H1 (cell line): Measurements from ENCODE around the gene CDCA7L. TPM values are rescaled to one million over a fixed set of nuclear protein-coding genes. Genes with fewer than 3 reads are reported as not detected.

Source experiments
- CTCF ChIA-PET: fragments of 300-600 bp; sonication (Branson Sonifier 250); formaldehyde crosslinking; loops from one replicate; lab custom pipeline; 2021; ENCODE audit not compliant: partially characterized antibody; lab: Charles Lee
- POLR2A ChIA-PET: fragments of 300-600 bp; sonication (Branson Sonifier 250); formaldehyde crosslinking; loops from one replicate; lab custom pipeline; 2021; ENCODE audit warnings: inconsistent platforms; ENCODE audit not compliant: partially characterized antibody; lab: Charles Lee
- DNase-seq, 2 experiments: peaks; one replicate each; pipeline versions ENCODE4 v3.0.0 to v3.0.0-alpha.2; 2010 to 2022; ENCODE audit warnings: low spot score in 2 of 2, low read depth in 1 of 2, mixed read lengths in 1 of 2
- FAIRE-seq: peaks from 2 replicates; lab custom pipeline; 2011; peaks lifted over from hg19 to GRCh38; lab: Jason Lieb, UNC
- H2AFZ ChIP-seq: 2 replicates; pipeline ENCODE4 v1.8.1; 2012; ENCODE audit warnings: low read length, inconsistent platforms
- H2AK5ac ChIP-seq: 2 replicates; pipeline ENCODE4 v1.6.1; 2013; ENCODE audit warnings: low read depth, low read length
- H2BK120ac ChIP-seq: replicated peaks from 2 replicates; pipeline ENCODE3; 2013; ENCODE audit warnings: low read depth, low read length, inconsistent platforms
- H2BK12ac ChIP-seq: 2 replicates; pipeline ENCODE4 v1.6.1; 2013; ENCODE audit warnings: low read depth, low read length
- H2BK15ac ChIP-seq: 2 replicates; pipeline ENCODE4 v1.6.1; 2013; ENCODE audit warnings: low read length
- H2BK20ac ChIP-seq: 2 replicates; pipeline ENCODE4 v1.6.1; 2013; ENCODE audit warnings: low read length
- H2BK5ac ChIP-seq: 2 replicates; pipeline ENCODE4 v1.6.1; 2013; ENCODE audit warnings: low read depth, low read length
- H3K14ac ChIP-seq: 2 replicates; pipeline ENCODE4 v1.6.1; 2013; ENCODE audit warnings: inconsistent platforms; ENCODE audit not compliant: insufficient read length
- H3K18ac ChIP-seq: 2 replicates; pipeline ENCODE4 v1.6.1; 2013; ENCODE audit warnings: low read length; ENCODE audit errors: extremely low read depth
- H3K23ac ChIP-seq: 2 replicates; pipeline ENCODE4 v1.6.1; 2013; ENCODE audit warnings: inconsistent platforms; ENCODE audit not compliant: insufficient read length
- H3K23me2 ChIP-seq: 2 replicates; pipeline ENCODE4 v1.6.1; 2013; ENCODE audit warnings: low read depth, low read length
- H3K27ac ChIP-seq: 2 replicates; pipeline ENCODE4 v1.6.1; 2011; ENCODE audit warnings: low read depth, low read length, inconsistent platforms
- H3K27me3 ChIP-seq, 4 experiments: replicated peaks in 1 of 4; 1 replicate in 1 of 4; 2 replicates in 3 of 4; pipeline versions ENCODE4 v1.6.1 to v1.8.1; 2011 to 2013; ENCODE audit warnings: low read length in 3 of 4, mild to moderate bottlenecking in 3 of 4, inconsistent platforms in 2 of 4, mixed read lengths in 2 of 4, moderate library complexity in 1 of 4; ENCODE audit not compliant: control insufficient read depth in 3 of 4, insufficient read depth in 3 of 4; ENCODE audit errors: extremely low read depth in 1 of 4
- H3K36me3 ChIP-seq, 4 experiments: 2 replicates each; pipeline versions ENCODE4 v1.6.1 to v1.8.1; 2011 to 2013; ENCODE audit warnings: mild to moderate bottlenecking in 4 of 4, low read length in 3 of 4, moderate library complexity in 2 of 4, control low read depth in 1 of 4, inconsistent platforms in 1 of 4; ENCODE audit not compliant: insufficient read depth in 4 of 4, control insufficient read depth in 2 of 4
- H3K4ac ChIP-seq: replicated peaks from 2 replicates; pipeline ENCODE3; 2013; ENCODE audit warnings: low read length, low read depth, mixed read lengths, inconsistent platforms; ENCODE audit not compliant: insufficient read length
- H3K4me1 ChIP-seq, 4 experiments: replicated peaks in 1 of 4; 1 replicate in 1 of 4; 2 replicates in 3 of 4; pipeline versions ENCODE4 v1.6.1 to v1.8.1; 2011 to 2013; ENCODE audit warnings: low read length in 3 of 4, inconsistent platforms in 2 of 4, mixed read lengths in 1 of 4; ENCODE audit not compliant: insufficient read depth in 4 of 4, control insufficient read depth in 3 of 4
- H3K4me2 ChIP-seq, 2 experiments: 2 replicates each; pipeline versions ENCODE4 v1.6.1 to v1.8.1; 2011 to 2013; ENCODE audit warnings: low read depth in 2 of 2, low read length in 2 of 2, control low read depth in 1 of 2, inconsistent platforms in 1 of 2, mild to moderate bottlenecking in 1 of 2; ENCODE audit not compliant: insufficient read depth in 1 of 2
- H3K4me3 ChIP-seq, 4 experiments: fragments of 200-600, 300-600 bp in 1 of 4; sonication (generic), shearing (Covaris generic), sonication (Bioruptor Twin) in 1 of 4; 2 replicates each; pipeline versions ENCODE4 v1.5.1 to v1.8.1; 2011 to 2016; ENCODE audit warnings: low read length in 4 of 4, low read depth in 3 of 4, control low read depth in 2 of 4, inconsistent platforms in 2 of 4, mild to moderate bottlenecking in 2 of 4, mixed read lengths in 1 of 4, moderate library complexity in 1 of 4; ENCODE audit not compliant: insufficient read depth in 2 of 4; ENCODE audit errors: extremely low read depth in 1 of 4
- H3K56ac ChIP-seq: replicated peaks from 2 replicates; pipeline ENCODE3; 2013; ENCODE audit warnings: low read depth, mild to moderate bottlenecking, mixed read lengths, low read length, inconsistent platforms; ENCODE audit not compliant: insufficient read length
- H3K79me1 ChIP-seq: 2 replicates; pipeline ENCODE4 v1.6.1; 2013; ENCODE audit warnings: low read depth, low read length, control low read depth
- H3K79me2 ChIP-seq, 2 experiments: 2 replicates each; pipeline versions ENCODE4 v1.6.1 to v1.8.1; 2012 to 2013; ENCODE audit warnings: low read length in 2 of 2, mild to moderate bottlenecking in 2 of 2, inconsistent platforms in 1 of 2; ENCODE audit not compliant: insufficient read depth in 2 of 2, control insufficient read depth in 1 of 2
- H3K9ac ChIP-seq, 4 experiments: replicated peaks in 1 of 4; 1 replicate in 1 of 4; 2 replicates in 3 of 4; pipeline versions ENCODE4 v1.6.1 to v1.8.1; 2011 to 2013; ENCODE audit warnings: low read depth in 3 of 4, low read length in 3 of 4, control low read depth in 2 of 4, mild to moderate bottlenecking in 2 of 4, moderate library complexity in 2 of 4, inconsistent platforms in 1 of 4; ENCODE audit errors: extremely low read depth in 1 of 4
- H3K9me3 ChIP-seq, 2 experiments: 2 replicates each; pipeline versions ENCODE4 v1.6.1 to v1.8.1; 2012 to 2013; ENCODE audit warnings: mild to moderate bottlenecking in 2 of 2, moderate library complexity in 2 of 2, control low read depth in 1 of 2, inconsistent platforms in 1 of 2, low read depth in 1 of 2, low read length in 1 of 2, mixed read lengths in 1 of 2; ENCODE audit not compliant: insufficient read depth in 2 of 2
- H4K20me1 ChIP-seq, 2 experiments: replicated peaks in 1 of 2; 2 replicates each; pipeline versions ENCODE3 to v1.8.1; 2011 to 2013; ENCODE audit warnings: inconsistent platforms in 2 of 2, low read length in 2 of 2, mild to moderate bottlenecking in 1 of 2; ENCODE audit not compliant: insufficient read depth in 2 of 2, control insufficient read depth in 1 of 2
- H4K5ac ChIP-seq: 2 replicates; pipeline ENCODE4 v1.6.1; 2013; ENCODE audit warnings: low read length, low read depth, mixed read lengths, inconsistent platforms; ENCODE audit not compliant: insufficient read length
- H4K8ac ChIP-seq: 2 replicates; pipeline ENCODE4 v1.8.0; 2013; ENCODE audit warnings: mild to moderate bottlenecking, moderate library complexity, low read length, inconsistent platforms; ENCODE audit not compliant: insufficient read depth; ENCODE audit errors: extremely low read depth
- H4K91ac ChIP-seq: replicated peaks from 2 replicates; pipeline ENCODE3; 2013; ENCODE audit warnings: low read length, mixed read lengths, inconsistent platforms; ENCODE audit not compliant: insufficient read length
- BACH1 ChIP-seq: IDR thresholded peaks from 2 replicates; pipeline ENCODE4 v1.6.1; 2012; ENCODE audit warnings: low read length, improper control_type of control experiment
- BCL11A ChIP-seq, 2 experiments: IDR thresholded peaks; one replicate each; pipeline ENCODE4 v1.6.1; 2011; ENCODE audit warnings: low read depth in 2 of 2, low read length in 2 of 2, mild to moderate bottlenecking in 2 of 2
- BRCA1 ChIP-seq: IDR thresholded peaks from 2 replicates; pipeline ENCODE4 v1.6.1; 2012; ENCODE audit warnings: low read depth, low read length, improper control_type of control experiment
- CTBP2 ChIP-seq: IDR thresholded peaks from 2 replicates; pipeline ENCODE4 v1.7.0; 2011; ENCODE audit warnings: borderline replicate concordance, mild to moderate bottlenecking, moderate library complexity, mixed read lengths, low read length; ENCODE audit not compliant: insufficient read depth, insufficient read length
- EP300 ChIP-seq, 2 experiments: IDR thresholded peaks; 1 replicate in 1 of 2; 2 replicates in 1 of 2; pipeline ENCODE4 v1.6.1; 2011 to 2012; ENCODE audit warnings: low read depth in 2 of 2, low read length in 2 of 2, mild to moderate bottlenecking in 2 of 2, borderline replicate concordance in 1 of 2, inconsistent platforms in 1 of 2, moderate library complexity in 1 of 2
- GABPA ChIP-seq: IDR thresholded peaks from 2 replicates; pipeline ENCODE4 v1.6.1; 2011; ENCODE audit warnings: mild to moderate bottlenecking, low read length, moderate library complexity, borderline replicate concordance; ENCODE audit not compliant: insufficient read depth
- GTF2F1 ChIP-seq: IDR thresholded peaks from 2 replicates; pipeline ENCODE4 v1.6.1; 2012; ENCODE audit warnings: low read depth, low read length, improper control_type of control experiment, borderline replicate concordance
- JUN ChIP-seq: IDR thresholded peaks from 2 replicates; pipeline ENCODE4 v1.6.1; 2011; ENCODE audit warnings: low read depth, mild to moderate bottlenecking, improper control_type of control experiment, low read length
- NRF1 ChIP-seq: IDR thresholded peaks from 2 replicates; pipeline ENCODE4 v1.6.1; 2011; ENCODE audit warnings: mild to moderate bottlenecking, low read depth, low read length, improper control_type of control experiment
- POLR2AphosphoS5 ChIP-seq: IDR thresholded peaks from 2 replicates; pipeline ENCODE4 v1.6.1; 2011; ENCODE audit warnings: low read depth, low read length
- SIX5 ChIP-seq: IDR thresholded peaks from 2 replicates; pipeline ENCODE4 v1.6.1; 2011; ENCODE audit warnings: mild to moderate bottlenecking, low read depth, low read length
- SP4 ChIP-seq: IDR thresholded peaks from 2 replicates; pipeline ENCODE4 v1.6.1; 2012; ENCODE audit warnings: low read length, inconsistent platforms
- WGBS, 2 experiments: shearing (Covaris generic) in 1 of 2; methylation state at CpG; one replicate each; pipeline versions ENCODE4 v1.1.6 to v1.1.7; 2013 to 2015; ENCODE audit warnings: low lambda C conversion rate in 2 of 2, mixed read lengths in 2 of 2, inconsistent platforms in 1 of 2, low coverage in 1 of 2, missing lambda C conversion rate in 1 of 2; ENCODE audit not compliant: insufficient replicate concordance in 2 of 2, insufficient coverage in 1 of 2, insufficient read length in 1 of 2; ENCODE audit errors: extremely low coverage in 1 of 2, missing lambda C conversion rate in 1 of 2; 5-methylcytosine and 5-hydroxymethylcytosine counted together
- polyA plus RNA-seq, 7 experiments: library from polyadenylated mRNA; depleted of rRNA in 3 of 7; stranded (reverse) in 5 of 7; unstranded in 2 of 7; fragments of >200 nt in 5 of 7; fragments of 200-250 nt in 2 of 7; gene quantifications; 1 replicate in 5 of 7; 2 replicates in 1 of 7; 4 replicates in 1 of 7; pipeline versions ENCODE4 v1.2.1 to v1.2.3, GENCODE V29; 2011 to 2013; ENCODE audit warnings: missing spikeins in 2 of 7, mixed read lengths in 2 of 7
- total RNA-seq: library from RNA; stranded (reverse); fragmentation: NEBNext Ultra II Directional; extraction: Animal tissue kit (Norgen Biotek cat#: 25700); gene quantifications from 2 replicates; pipeline ENCODE4 v1.2.1, GENCODE V29; 2021
- TF ChIP-seq, protein P1 (sequence below): IDR thresholded peaks from 2 replicates; pipeline ENCODE4 v1.6.1; 2012; ENCODE audit warnings: low read length, inconsistent platforms

CDCA7L gene
- total and polyA plus RNA-seq, 2 of the 8 experiments (the other 6 are each of a cell fraction or from before 2014, with no cell fraction given): 93.8 to 168 TPM

DNA sequence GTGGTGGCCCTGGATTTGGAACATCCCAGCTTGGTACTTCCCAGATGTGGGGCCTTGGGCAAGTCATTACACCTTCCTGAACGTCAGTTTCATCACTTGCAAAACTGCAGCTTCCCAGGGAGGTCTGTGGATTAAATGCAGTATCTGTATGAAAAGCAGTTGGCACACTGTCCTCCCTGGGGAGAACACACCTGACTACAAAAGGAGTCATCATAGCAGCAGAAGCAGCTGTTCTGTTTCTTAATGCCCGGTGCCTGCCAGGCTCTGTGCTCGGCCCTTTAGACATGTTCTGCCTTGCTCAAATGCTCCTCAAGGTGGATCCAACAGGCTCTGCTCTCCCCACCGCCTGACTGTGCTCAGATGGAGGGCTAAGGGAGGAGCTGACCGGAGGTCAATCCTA is 31.0 kb downstream of the CDCA7L start:
- FAIRE-seq: no peak
- TF ChIP-seq BRCA1 (no peak), BCL11A (IDR thresholded peaks at IDR 0.05; ENCODE audit: low read depth in 2 of 2, low read length in 2 of 2) (no peak), CTBP2 (no peak), SP4 (no peak), GTF2F1 (no peak), EP300 (IDR thresholded peaks at IDR 0.05; ENCODE audit: borderline replicate concordance in 1 of 2, low read depth in 2 of 2, low read length in 2 of 2) (no peak), BACH1 (no peak), POLR2AphosphoS5 (no peak), JUN (no peak), SIX5 (no peak), GABPA (no peak), NRF1 (no peak)
- TF ChIP-seq, protein P1, sequence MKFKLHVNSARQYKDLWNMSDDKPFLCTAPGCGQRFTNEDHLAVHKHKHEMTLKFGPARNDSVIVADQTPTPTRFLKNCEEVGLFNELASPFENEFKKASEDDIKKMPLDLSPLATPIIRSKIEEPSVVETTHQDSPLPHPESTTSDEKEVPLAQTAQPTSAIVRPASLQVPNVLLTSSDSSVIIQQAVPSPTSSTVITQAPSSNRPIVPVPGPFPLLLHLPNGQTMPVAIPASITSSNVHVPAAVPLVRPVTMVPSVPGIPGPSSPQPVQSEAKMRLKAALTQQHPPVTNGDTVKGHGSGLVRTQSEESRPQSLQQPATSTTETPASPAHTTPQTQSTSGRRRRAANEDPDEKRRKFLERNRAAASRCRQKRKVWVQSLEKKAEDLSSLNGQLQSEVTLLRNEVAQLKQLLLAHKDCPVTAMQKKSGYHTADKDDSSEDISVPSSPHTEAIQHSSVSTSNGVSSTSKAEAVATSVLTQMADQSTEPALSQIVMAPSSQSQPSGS: no peak

More for the DNA sequence above, 31.0 kb downstream of the CDCA7L start:
- H3K23me2 ChIP-seq: no peaks in the 10 kb centered on the region
- no peak overlapping the region for H2BK15ac ChIP-seq
- no peak overlapping the region for H4K5ac ChIP-seq
- no peak overlapping the region for H4K8ac ChIP-seq
- H3K4ac ChIP-seq: no peak overlapping the region
- H4K91ac ChIP-seq: no peak overlapping the region
- H2BK5ac ChIP-seq: no peak overlapping the region
- peaks cover 0 to 9% of the 10 kb centered on the region in 2 experiments for H4K20me1 ChIP-seq
- H3K27me3 ChIP-seq: no peaks in the 10 kb centered on the region
- WGBS, 2 experiments: 93% methylated on average over 5 of the region's 5 CpGs; no CpG with 5 or more reads in 1 of the 2 experiments
- H3K4me2 ChIP-seq: no peak overlapping the region
- peaks cover 3 to 41% of the 10 kb centered on the region in 2 experiments; a peak in 3 of 4 replicates for H3K79me2 ChIP-seq
- H3K79me1 ChIP-seq: peaks cover 16% of the 10 kb centered on the region
- H2BK12ac ChIP-seq: no peak overlapping the region
- no peak overlapping the region for H3K23ac ChIP-seq
- no peak overlapping the region for H3K18ac ChIP-seq
- no peak overlapping the region for H3K4me3 ChIP-seq
- no peaks in the 10 kb centered on the region for H3K9me3 ChIP-seq
- H2BK20ac ChIP-seq: no peak overlapping the region
- no peak overlapping the region for H3K9ac ChIP-seq
- ChIA-PET POLR2A (interaction anchor here (2.4 kb wide), 1 partner anchor 31 kb away, joined by 9 read pairs; the partner anchor contains the start of gene CDCA7L), CTCF (interaction anchor here (0.6 to 1.2 kb wide), 3 partner anchors 13 to 146 kb away, joined by 3 to 4 read pairs (median 3); no protein-coding TSS in a partner anchor)
- no peak overlapping the region for H2AK5ac ChIP-seq
- no peak overlapping the region for H3K27ac ChIP-seq
- no peak overlapping the region for H2AFZ ChIP-seq
- no peak overlapping the region for H3K14ac ChIP-seq
- no peak for DNase-seq
- H3K56ac ChIP-seq: no peak overlapping the region
- H3K4me1 ChIP-seq: no peaks in the 10 kb centered on the region
- H2BK120ac ChIP-seq: no peak overlapping the region
- peaks cover 10 to 46% (median 27%) of the 10 kb centered on the region in 4 experiments for H3K36me3 ChIP-seq
